H9 (cell line): ENCODE results near the gene NEK11. TPM values are rescaled to one million over a fixed set of nuclear protein-coding genes. Genes with fewer than 3 reads are reported as not detected.

Experiments
- DNase-seq: peaks from one replicate; pipeline ENCODE4 v3.0.0-alpha.2; 2017
- H2AFZ ChIP-seq: one replicate; pipeline ENCODE4 v1.6.1; 2013; ENCODE audit warnings: mild to moderate bottlenecking, low read length, control low read depth, moderate library complexity
- H2AK5ac ChIP-seq: 2 replicates; pipeline ENCODE4 v1.6.1; 2013; ENCODE audit warnings: low read length, control low read depth, mixed read lengths; ENCODE audit not compliant: insufficient read length
- H2BK120ac ChIP-seq: one replicate; pipeline ENCODE4 v1.6.1; 2013; ENCODE audit warnings: low read depth, mild to moderate bottlenecking, low read length, control low read depth, inconsistent platforms; ENCODE audit not compliant: poor library complexity, severe bottlenecking
- H2BK12ac ChIP-seq: 2 replicates; pipeline ENCODE4 v1.6.1; 2013; ENCODE audit warnings: low read length, control low read depth, mixed read lengths, low read depth; ENCODE audit not compliant: insufficient read length
- H2BK15ac ChIP-seq: 2 replicates; pipeline ENCODE4 v1.6.1; 2013; ENCODE audit warnings: low read depth, low read length, control low read depth
- H2BK20ac ChIP-seq: one replicate; pipeline ENCODE4 v1.6.1; 2013; ENCODE audit warnings: low read depth, mild to moderate bottlenecking, low read length, control low read depth, inconsistent platforms; ENCODE audit not compliant: poor library complexity, severe bottlenecking
- H2BK5ac ChIP-seq: 2 replicates; pipeline ENCODE4 v1.6.1; 2013; ENCODE audit warnings: low read length, control low read depth, mixed read lengths; ENCODE audit not compliant: insufficient read length
- H3K14ac ChIP-seq: 2 replicates; pipeline ENCODE4 v1.6.1; 2013; ENCODE audit warnings: low read length, control low read depth; ENCODE audit not compliant: insufficient read depth
- H3K18ac ChIP-seq: 2 replicates; pipeline ENCODE4 v1.6.1; 2013; ENCODE audit warnings: low read depth, mild to moderate bottlenecking, mixed read lengths, low read length, control low read depth; ENCODE audit not compliant: insufficient read length
- H3K23ac ChIP-seq: 2 replicates; pipeline ENCODE4 v1.6.1; 2013; ENCODE audit warnings: low read length, control low read depth, mixed read lengths, low read depth; ENCODE audit not compliant: insufficient read length
- H3K23me2 ChIP-seq: 2 replicates; pipeline ENCODE4 v1.6.1; 2013; ENCODE audit warnings: low read depth, mild to moderate bottlenecking, mixed read lengths, low read length, control low read depth; ENCODE audit not compliant: insufficient read length, poor library complexity, severe bottlenecking
- H3K27ac ChIP-seq: 2 replicates; pipeline ENCODE4 v1.5.1; 2013; ENCODE audit warnings: low read length, control low read depth, mixed read lengths, low read depth; ENCODE audit not compliant: insufficient read length
- H3K27me3 ChIP-seq: 2 replicates; pipeline ENCODE4 v1.6.1; 2013; ENCODE audit warnings: low read length, control low read depth, inconsistent platforms; ENCODE audit not compliant: insufficient read depth
- H3K4ac ChIP-seq: 2 replicates; pipeline ENCODE4 v1.6.1; 2013; ENCODE audit warnings: low read depth, mild to moderate bottlenecking, control low read depth, inconsistent platforms, low read length, moderate library complexity
- H3K4me1 ChIP-seq: 2 replicates; pipeline ENCODE4 v1.6.1; 2013; ENCODE audit warnings: low read length, control low read depth, inconsistent platforms; ENCODE audit not compliant: insufficient read depth
- H3K4me2 ChIP-seq: 2 replicates; pipeline ENCODE4 v1.6.1; 2013; ENCODE audit warnings: low read length, control low read depth, mixed read lengths; ENCODE audit not compliant: insufficient read length, insufficient read depth
- H3K56ac ChIP-seq: 2 replicates; pipeline ENCODE4 v1.6.1; 2013; ENCODE audit warnings: low read depth, mild to moderate bottlenecking, mixed read lengths, low read length, control low read depth; ENCODE audit not compliant: insufficient read length
- H3K79me1 ChIP-seq: 2 replicates; pipeline ENCODE4 v1.6.1; 2013; ENCODE audit warnings: low read depth, mild to moderate bottlenecking, moderate library complexity, low read length, control low read depth, inconsistent platforms; ENCODE audit not compliant: insufficient read depth, poor library complexity, severe bottlenecking
- H3K79me2 ChIP-seq: 2 replicates; pipeline ENCODE4 v1.6.1; 2013; ENCODE audit warnings: low read length, control low read depth, inconsistent platforms; ENCODE audit not compliant: insufficient read depth
- H3K9ac ChIP-seq: 2 replicates; pipeline ENCODE4 v1.6.1; 2013; ENCODE audit warnings: low read length, control low read depth, mixed read lengths; ENCODE audit not compliant: insufficient read length; ENCODE audit errors: extremely low read depth
- H3K9me3 ChIP-seq: one replicate; pipeline ENCODE4 v1.6.1; 2013; ENCODE audit warnings: low read depth, low read length, inconsistent platforms; ENCODE audit not compliant: control insufficient read depth
- H3T11ph ChIP-seq: one replicate; pipeline ENCODE4 v1.6.1; 2013; ENCODE audit warnings: mild to moderate bottlenecking, low read length, control low read depth, inconsistent platforms
- H4K20me1 ChIP-seq: one replicate; pipeline ENCODE4 v1.6.1; 2013; ENCODE audit not compliant: control insufficient read depth, insufficient read length, insufficient read depth
- H4K5ac ChIP-seq: 2 replicates; pipeline ENCODE4 v1.6.1; 2013; ENCODE audit warnings: low read depth, mild to moderate bottlenecking, mixed read lengths, low read length, control low read depth; ENCODE audit not compliant: insufficient read length
- H4K8ac ChIP-seq: replicated peaks from 2 replicates; pipeline ENCODE4 v1.6.1; 2013; ENCODE audit warnings: low read length, control low read depth, mixed read lengths, low read depth; ENCODE audit not compliant: insufficient read length
- H4K91ac ChIP-seq: 2 replicates; pipeline ENCODE4 v1.6.1; 2013; ENCODE audit warnings: low read depth, mild to moderate bottlenecking, moderate library complexity, mixed read lengths, low read length, control low read depth; ENCODE audit not compliant: insufficient read length
- H3K27ac Mint-ChIP-seq, 3 experiments: 2 replicates in 2 of 3; 3 replicates in 1 of 3; pipeline ENCODE4 v1.8.0; 2020 to 2021; ENCODE audit warnings: mixed read lengths in 3 of 3, mild to moderate bottlenecking in 1 of 3, moderate library complexity in 1 of 3
- H3K27me3 Mint-ChIP-seq: 2 replicates; pipeline ENCODE4 v1.8.0; 2021; ENCODE audit warnings: low read depth, mild to moderate bottlenecking, moderate library complexity, mixed read lengths
- H3K36me3 Mint-ChIP-seq, 3 experiments: 2 replicates in 2 of 3; 3 replicates in 1 of 3; pipeline ENCODE4 v1.8.0; 2020 to 2021; ENCODE audit warnings: low read depth in 3 of 3, mixed read lengths in 3 of 3; ENCODE audit not compliant: insufficient read depth in 1 of 3
- H3K4me1 Mint-ChIP-seq, 2 experiments: 2 replicates each; pipeline ENCODE4 v1.8.0; 2020; ENCODE audit warnings: mixed read lengths in 2 of 2
- H3K4me3 Mint-ChIP-seq, 2 experiments: 2 replicates in 1 of 2; 3 replicates in 1 of 2; pipeline ENCODE4 v1.8.0; 2020 to 2021; ENCODE audit warnings: mild to moderate bottlenecking in 2 of 2, mixed read lengths in 2 of 2, moderate library complexity in 1 of 2
- H3K9me3 Mint-ChIP-seq, 2 experiments: 2 replicates in 1 of 2; 3 replicates in 1 of 2; pipeline ENCODE4 v1.8.0; 2020; ENCODE audit warnings: mild to moderate bottlenecking in 2 of 2, mixed read lengths in 2 of 2, moderate library complexity in 1 of 2
- CTCF ChIP-seq: fragments of 200-600 bp; sonication (generic); conservative IDR thresholded peaks from 3 replicates; pipeline ENCODE4 v1.8.0; 2021; ENCODE audit warnings: antibody characterized with exemption, mild to moderate bottlenecking
- WGBS: extraction: QIAGEN DNeasy Blood & Tissue Kit; methylation state at CpG from one replicate; pipeline ENCODE4 v1.1.7; 2013; ENCODE audit warnings: missing lambda C conversion rate, low lambda C conversion rate, mixed read lengths; ENCODE audit not compliant: insufficient read length; ENCODE audit errors: extremely low coverage; 5-methylcytosine and 5-hydroxymethylcytosine counted together
- total RNA-seq: library from RNA; stranded (reverse); gene quantifications from 2 replicates; pipeline ENCODE4 v1.2.1, GENCODE V29; 2021

NEK11 gene
- total RNA-seq, 1 experiment from 2014 or later, result 2.5 TPM

- Histone ChIP-seq H3K56ac (no peak overlapping the region), H4K5ac (no peak overlapping the region), H3K9me3 (no peaks in the 10 kb centered on the region), H3K4me2 (no peak overlapping the region), H3K79me1 (no peaks in the 10 kb centered on the region), H3K23ac (no peak overlapping the region), H4K8ac (no peak overlapping the region), H3K23me2 (no peaks in the 10 kb centered on the region), H3K27me3 (no peaks in the 10 kb centered on the region), H3K9ac (no peak overlapping the region), H3T11ph (no peak overlapping the region), H2AFZ (no peak overlapping the region), H3K4me1 (no peaks in the 10 kb centered on the region), H3K79me2 (no peaks in the 10 kb centered on the region), H4K91ac (no peak overlapping the region), H3K18ac (no peak overlapping the region), H4K20me1 (no peaks in the 10 kb centered on the region), H2BK5ac (no peak overlapping the region), H2BK20ac (no peak overlapping the region), H2BK12ac (no peak overlapping the region), H2BK120ac (no peak overlapping the region), H3K27ac (no peak overlapping the region), H3K4ac (no peak overlapping the region), H2AK5ac (no peak overlapping the region), H2BK15ac (no peak overlapping the region), H3K14ac (no peak overlapping the region)
- no peak for TF ChIP-seq CTCF
- WGBS, result no CpG with 5 or more reads among the region's 3 CpGs
- no peaks in the 10 kb centered on the region for H3K27me3 Mint-ChIP-seq
- no peak for DNase-seq
- H3K4me3 Mint-ChIP-seq, result no peak overlapping the region
- no peaks in the 10 kb centered on the region for H3K9me3 Mint-ChIP-seq
- H3K36me3 Mint-ChIP-seq, result no peaks in the 10 kb centered on the region
- peaks cover 0 to 5% of the 10 kb centered on the region in 2 experiments; a peak in 2 of 4 replicates for H3K4me1 Mint-ChIP-seq
- no peak overlapping the region for H3K27ac Mint-ChIP-seq
Measured at GRCh38 chr3:131228522-131228921, 201.8 kb downstream of the NEK11 start.
